SU-DHL-6 (cell line): ENCODE data around the gene ESYT1.

Experiments
- H2AFZ ChIP-seq: fragments of 200-600 bp; sonication (generic); 2 replicates; pipeline ENCODE4 v1.6.1; 2014; ENCODE audit warnings: low read depth, mild to moderate bottlenecking, moderate library complexity, mixed read lengths, antibody characterized with exemption, low read length; ENCODE audit not compliant: severe bottlenecking
- H3F3A ChIP-seq: fragments of 200-600 bp; shearing (Covaris generic); 2 replicates; pipeline ENCODE4 v1.6.0; 2016; ENCODE audit warnings: antibody characterized with exemption, mild to moderate bottlenecking; ENCODE audit not compliant: insufficient read depth
- H3K27ac ChIP-seq: fragments of 200-600 bp; sonication (generic); 2 replicates; pipeline ENCODE4 v1.5.1; 2016; ENCODE audit warnings: low read depth, mild to moderate bottlenecking, low read length, moderate library complexity, mixed read lengths
- H3K27me3 ChIP-seq: fragments of 200-600 bp; sonication (generic), shearing (Covaris generic); 2 replicates; pipeline ENCODE4 v1.6.0; 2014; ENCODE audit warnings: mild to moderate bottlenecking, low read length
- H3K36me3 ChIP-seq: fragments of 200-600 bp; sonication (generic); 2 replicates; pipeline ENCODE4 v1.6.1; 2014; ENCODE audit warnings: mild to moderate bottlenecking, low read length, mixed read lengths
- H3K4me2 ChIP-seq: fragments of 300-600, 200-600 bp; shearing (Covaris generic), sonication (generic); 2 replicates; pipeline ENCODE4 v1.6.0; 2014; ENCODE audit warnings: low read length, low read depth, mild to moderate bottlenecking; ENCODE audit not compliant: poor library complexity, severe bottlenecking
- H3K4me3 ChIP-seq: fragments of 200-600 bp; sonication (generic); 2 replicates; pipeline ENCODE4 v1.5.1; 2014; ENCODE audit warnings: antibody characterized with exemption, low read length, mild to moderate bottlenecking, mixed read lengths; ENCODE audit not compliant: insufficient read depth, poor library complexity, severe bottlenecking
- H3K79me2 ChIP-seq: fragments of 200-600 bp; sonication (generic); 2 replicates; pipeline ENCODE4 v1.6.1; 2014; ENCODE audit warnings: mild to moderate bottlenecking, low read length, moderate library complexity; ENCODE audit not compliant: insufficient read depth
- H3K9ac ChIP-seq: fragments of 200-600 bp; sonication (generic); 2 replicates; pipeline ENCODE4 v1.7.0; 2014; ENCODE audit warnings: mild to moderate bottlenecking, low read length
- H3K9me2 ChIP-seq: fragments of 200-600 bp; sonication (generic); replicated peaks from 2 replicates; pipeline ENCODE4 v1.6.1; 2014; ENCODE audit warnings: low read length; ENCODE audit not compliant: insufficient read depth
- H3K9me3 ChIP-seq: fragments of 200-600 bp; sonication (generic); 2 replicates; pipeline ENCODE4 v1.6.1; 2014; ENCODE audit warnings: low read length, mixed read lengths; ENCODE audit not compliant: insufficient read depth
- H4K20me1 ChIP-seq: fragments of 200-600 bp; sonication (generic); 2 replicates; pipeline ENCODE4 v1.6.1; 2014; ENCODE audit warnings: low read depth, mild to moderate bottlenecking, antibody characterized with exemption, low read length, moderate library complexity, mixed read lengths
- EZH2phosphoT487 ChIP-seq: fragments of 200-600 bp; sonication (generic), shearing (Covaris generic); conservative IDR thresholded peaks from 2 replicates; pipeline ENCODE4 v1.6.1; 2018; ENCODE audit warnings: mild to moderate bottlenecking, antibody characterized with exemption, low read length, moderate library complexity, mixed read lengths
- TF ChIP-seq, protein P1 (sequence below): fragments of 200-600 bp; sonication (generic); IDR thresholded peaks from one replicate; pipeline ENCODE4 v1.5.1; 2017; ENCODE audit warnings: antibody characterized with exemption, mild to moderate bottlenecking, low read length, moderate library complexity; ENCODE audit not compliant: insufficient read depth, poor library complexity, severe bottlenecking

Gene ESYT1

DNA sequence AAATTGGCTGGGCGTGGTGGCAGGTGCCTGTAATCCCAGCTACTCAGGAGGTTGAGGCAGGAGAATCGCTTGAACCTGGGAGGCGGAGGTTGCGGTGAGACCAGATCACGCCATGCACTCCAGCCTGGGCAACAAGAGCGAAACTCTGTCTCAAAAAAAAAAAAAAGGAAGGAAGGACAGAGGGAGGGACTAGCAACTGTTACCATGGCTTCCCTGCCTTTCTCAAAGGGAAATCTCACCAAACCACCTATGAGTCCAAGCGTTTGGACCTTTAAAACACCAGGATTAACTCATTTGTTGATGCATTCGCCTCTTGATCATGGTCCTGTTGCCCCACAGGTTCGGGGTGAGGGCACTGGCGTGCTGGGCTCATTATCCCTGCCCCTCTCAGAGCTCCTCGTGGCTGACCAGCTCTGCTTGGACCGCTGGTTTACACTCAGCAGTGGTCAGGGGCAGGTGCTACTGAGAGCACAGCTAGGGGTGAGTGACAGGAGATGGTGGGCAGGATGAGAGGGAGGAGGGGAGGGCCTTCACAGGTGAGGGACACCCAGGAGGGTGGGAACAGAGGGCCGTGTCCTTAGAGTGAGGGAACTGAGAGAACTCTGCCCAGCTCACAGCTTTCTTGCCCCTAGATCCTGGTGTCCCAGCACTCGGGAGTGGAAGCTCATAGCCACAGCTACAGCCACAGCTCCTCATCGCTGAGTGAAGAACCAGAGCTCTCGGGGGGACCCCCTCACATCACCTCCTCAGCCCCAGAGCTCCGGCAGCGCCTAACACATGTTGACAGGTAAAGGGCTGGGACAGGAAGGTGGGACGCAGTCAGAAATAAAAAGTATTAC is 14.1 kb downstream of the ESYT1 start:
- Histone ChIP-seq H3K9me3 (no peaks in the 10 kb centered on the region), H3F3A (0 out of 2 replicates have a peak, but pooled peaks cover 7% of the 10 kb centered on the region), H3K9me2 (no peaks in the 10 kb centered on the region), H2AFZ (no peak overlapping the region), H3K27me3 (no peaks in the 10 kb centered on the region), H3K36me3 (peaks cover 3% of the 10 kb centered on the region; the same call in 1 of the 2 replicates), H3K4me3 (no peak overlapping the region), H3K79me2 (no peaks in the 10 kb centered on the region), H3K4me2 (no peak overlapping the region), H4K20me1 (no peaks in the 10 kb centered on the region), H3K27ac (no peak overlapping the region), H3K9ac (no peak overlapping the region)
- no peak for TF ChIP-seq EZH2phosphoT487
- TF ChIP-seq, protein P1, sequence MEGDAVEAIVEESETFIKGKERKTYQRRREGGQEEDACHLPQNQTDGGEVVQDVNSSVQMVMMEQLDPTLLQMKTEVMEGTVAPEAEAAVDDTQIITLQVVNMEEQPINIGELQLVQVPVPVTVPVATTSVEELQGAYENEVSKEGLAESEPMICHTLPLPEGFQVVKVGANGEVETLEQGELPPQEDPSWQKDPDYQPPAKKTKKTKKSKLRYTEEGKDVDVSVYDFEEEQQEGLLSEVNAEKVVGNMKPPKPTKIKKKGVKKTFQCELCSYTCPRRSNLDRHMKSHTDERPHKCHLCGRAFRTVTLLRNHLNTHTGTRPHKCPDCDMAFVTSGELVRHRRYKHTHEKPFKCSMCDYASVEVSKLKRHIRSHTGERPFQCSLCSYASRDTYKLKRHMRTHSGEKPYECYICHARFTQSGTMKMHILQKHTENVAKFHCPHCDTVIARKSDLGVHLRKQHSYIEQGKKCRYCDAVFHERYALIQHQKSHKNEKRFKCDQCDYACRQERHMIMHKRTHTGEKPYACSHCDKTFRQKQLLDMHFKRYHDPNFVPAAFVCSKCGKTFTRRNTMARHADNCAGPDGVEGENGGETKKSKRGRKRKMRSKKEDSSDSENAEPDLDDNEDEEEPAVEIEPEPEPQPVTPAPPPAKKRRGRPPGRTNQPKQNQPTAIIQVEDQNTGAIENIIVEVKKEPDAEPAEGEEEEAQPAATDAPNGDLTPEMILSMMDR: no peak

DNA sequence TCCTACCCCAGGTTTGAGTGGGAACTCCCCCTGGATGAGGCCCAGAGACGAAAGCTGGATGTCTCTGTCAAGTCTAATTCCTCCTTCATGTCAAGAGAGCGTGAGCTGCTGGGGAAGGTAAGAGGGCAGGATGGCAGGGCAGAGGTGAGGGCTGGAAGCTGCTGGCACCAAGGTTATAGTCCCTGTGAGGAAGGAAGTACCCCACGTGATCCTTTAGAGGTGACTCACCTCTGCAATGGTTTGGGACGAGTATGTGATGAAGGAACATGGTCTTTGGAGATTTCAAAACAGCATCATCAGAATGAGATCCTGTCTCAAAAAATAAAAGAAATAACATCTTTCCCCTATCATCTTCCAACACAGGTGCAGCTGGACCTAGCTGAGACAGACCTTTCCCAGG is 15.2 kb downstream of the ESYT1 start:
- no peaks in the 10 kb centered on the region for H3K9me3 ChIP-seq
- H3K36me3 ChIP-seq: peaks cover 3% of the 10 kb centered on the region; the same call in 1 of the 2 replicates
- H3K4me2 ChIP-seq: no peak overlapping the region
- no peaks in the 10 kb centered on the region for H3K79me2 ChIP-seq
- 0 out of 2 replicates have a peak, but pooled peaks cover 7% of the 10 kb centered on the region for H3F3A ChIP-seq
- H4K20me1 ChIP-seq: no peaks in the 10 kb centered on the region
- H2AFZ ChIP-seq: no peak overlapping the region
- no peaks in the 10 kb centered on the region for H3K9me2 ChIP-seq
- TF ChIP-seq, protein P1: no peak
- TF ChIP-seq EZH2phosphoT487: no peak
- H3K27me3 ChIP-seq: no peaks in the 10 kb centered on the region
- no peak overlapping the region for H3K27ac ChIP-seq
- H3K4me3 ChIP-seq: no peak overlapping the region
- H3K9ac ChIP-seq: no peak overlapping the region

DNA sequence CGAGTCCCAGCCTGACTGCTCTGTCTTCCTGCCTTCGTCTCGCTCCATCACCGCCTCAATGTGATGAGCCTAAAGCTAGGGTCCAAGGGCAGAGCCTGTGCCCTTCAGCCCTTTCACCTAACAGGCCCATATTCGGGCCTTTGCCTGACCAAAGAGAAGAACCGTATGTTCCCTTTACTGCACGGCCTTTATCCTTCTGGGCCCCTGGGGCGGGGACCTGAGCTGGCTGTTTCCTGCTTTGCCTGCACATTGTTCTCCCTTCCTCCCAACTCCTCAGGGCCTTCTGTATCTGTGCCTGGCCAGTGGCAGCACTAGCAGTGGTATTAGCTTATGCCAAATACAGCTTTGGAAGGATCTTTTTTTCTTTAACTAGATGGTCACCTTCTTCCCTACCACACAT is 15.8 kb downstream of the ESYT1 start:
- Histone ChIP-seq H3K79me2 (no peaks in the 10 kb centered on the region), H3K9me3 (no peaks in the 10 kb centered on the region), H3F3A (0 out of 2 replicates have a peak, but pooled peaks cover 7% of the 10 kb centered on the region), H3K27me3 (no peaks in the 10 kb centered on the region), H3K4me2 (no peak overlapping the region), H3K36me3 (peaks cover 3% of the 10 kb centered on the region; the same call in 1 of the 2 replicates), H3K27ac (no peak overlapping the region), H2AFZ (no peak overlapping the region), H3K9me2 (no peaks in the 10 kb centered on the region), H3K4me3 (no peak overlapping the region), H4K20me1 (no peaks in the 10 kb centered on the region), H3K9ac (no peak overlapping the region)
- TF ChIP-seq, protein P1: no peak
- no peak for TF ChIP-seq EZH2phosphoT487
